Measurements from ENCODE around the gene DAGLB.

DNA sequence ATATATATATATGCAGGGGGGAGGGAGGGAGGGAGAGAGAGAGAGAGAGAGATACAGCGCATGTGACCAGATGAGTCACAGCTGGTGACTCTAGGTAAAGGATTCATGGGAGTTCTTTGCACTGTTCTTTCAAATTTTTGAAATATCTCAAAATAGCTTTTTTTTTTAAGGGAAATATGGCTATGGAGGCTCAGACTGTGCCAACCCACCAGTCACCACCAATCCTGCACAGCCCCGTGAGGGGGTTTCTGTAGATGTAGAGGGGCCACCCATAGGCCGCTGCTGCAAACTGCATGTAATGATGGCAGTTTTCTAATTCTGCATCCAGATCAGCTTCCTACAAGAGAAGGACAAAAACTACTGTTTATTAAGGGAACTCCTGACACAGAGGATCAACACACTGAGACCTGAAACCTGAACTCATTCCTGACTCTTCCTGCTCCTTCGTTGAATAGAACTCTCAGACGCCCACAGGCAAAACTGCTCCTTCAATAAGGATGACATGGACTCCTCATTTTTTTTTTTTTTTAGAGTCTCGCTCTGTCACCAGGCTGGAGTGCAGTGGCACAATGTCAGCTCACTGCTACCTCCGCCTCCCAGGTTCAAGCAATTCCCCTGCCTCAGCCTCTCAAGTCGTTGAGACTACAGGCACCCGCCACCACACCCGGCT is 17.3 kb downstream of the DAGLB start:
- TF ChIP-seq SUZ12 (IDR thresholded peaks at IDR 0.05; ENCODE audit: extremely low read depth, insufficient read depth, insufficient read length) (no peak), ZNF274 (IDR thresholded peaks at IDR 0.05; ENCODE audit: low read depth, low read length) (no peak), YY1 (IDR thresholded peaks at IDR 0.05; ENCODE audit: insufficient read depth, insufficient read length) (no peak)
